HG03558 (cell line): Measurements from ENCODE around the gene OR5K3.
"Not testable (repeated sequence)": the region's sequence is repeated elsewhere in the genome, so short reads cannot be mapped to it uniquely, and the experiment has no call there.

ENCODE experiments used
- ATAC-seq: cut with Tn5 transposase; IDR thresholded peaks from one replicate; pipeline ENCODE4 v1.9.1; 2021; ENCODE audit warnings: moderate number of reproducible peaks; ENCODE audit not compliant: unreplicated experiment; ENCODE audit errors: extremely low read depth

OR5K3 gene, protein sequence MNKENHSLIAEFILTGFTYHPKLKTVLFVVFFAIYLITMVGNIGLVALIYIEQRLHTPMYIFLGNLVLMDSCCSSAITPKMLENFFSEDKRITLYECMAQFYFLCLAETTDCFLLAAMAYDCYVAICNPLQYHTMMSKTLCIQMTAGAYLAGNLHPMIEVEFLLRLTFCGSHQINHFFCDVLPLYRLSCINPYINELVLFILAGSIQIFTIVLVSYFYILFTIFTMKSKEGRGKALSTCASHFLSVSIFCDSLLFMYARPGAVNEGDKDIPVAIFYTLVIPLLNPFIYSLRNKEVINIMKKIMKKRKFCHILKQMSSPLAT

DNA sequence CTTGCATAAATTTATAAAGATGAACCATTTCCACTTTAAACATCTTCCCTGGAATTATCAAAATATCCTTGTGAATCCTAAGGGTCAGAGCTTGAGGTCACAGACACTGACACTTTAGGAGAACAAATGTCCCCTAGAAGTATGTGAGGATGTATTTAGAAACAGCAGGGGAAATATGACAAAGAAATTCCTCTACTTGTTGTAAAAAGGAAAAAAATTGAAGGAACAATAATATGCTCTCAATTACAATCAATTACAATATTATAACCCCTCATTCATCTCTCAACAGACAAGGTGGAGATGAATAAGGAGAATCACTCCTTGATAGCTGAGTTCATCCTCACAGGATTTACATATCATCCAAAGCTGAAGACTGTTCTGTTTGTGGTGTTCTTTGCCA lies at the start of gene OR5K3:
TSS of gene OR5K3 (plus strand) at position 301 of the 400 bp plus-strand sequence. CDS start at position 301, 0 bp downstream.
- ATAC-seq = no peak

DNA sequence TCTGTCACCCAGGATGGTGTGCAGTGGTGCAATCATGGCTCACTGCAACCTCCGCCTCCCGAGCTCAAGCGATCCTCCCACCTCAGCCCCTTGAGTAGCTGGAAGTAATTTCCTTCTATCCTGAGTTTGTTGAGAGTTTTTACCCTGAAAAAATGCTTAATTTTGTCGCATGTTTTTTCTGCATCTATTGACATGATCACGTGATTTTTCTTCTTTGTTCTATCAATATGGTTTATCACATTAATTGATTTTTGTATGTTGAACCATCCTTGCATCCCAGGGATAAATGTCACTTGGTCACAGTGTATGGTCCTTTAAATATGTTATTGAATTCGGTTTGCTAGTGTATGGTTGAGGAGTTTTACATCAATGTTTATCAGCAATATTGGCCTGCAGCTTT lies 48.7 kb upstream of the OR5K3 start:
- no peak for ATAC-seq

DNA sequence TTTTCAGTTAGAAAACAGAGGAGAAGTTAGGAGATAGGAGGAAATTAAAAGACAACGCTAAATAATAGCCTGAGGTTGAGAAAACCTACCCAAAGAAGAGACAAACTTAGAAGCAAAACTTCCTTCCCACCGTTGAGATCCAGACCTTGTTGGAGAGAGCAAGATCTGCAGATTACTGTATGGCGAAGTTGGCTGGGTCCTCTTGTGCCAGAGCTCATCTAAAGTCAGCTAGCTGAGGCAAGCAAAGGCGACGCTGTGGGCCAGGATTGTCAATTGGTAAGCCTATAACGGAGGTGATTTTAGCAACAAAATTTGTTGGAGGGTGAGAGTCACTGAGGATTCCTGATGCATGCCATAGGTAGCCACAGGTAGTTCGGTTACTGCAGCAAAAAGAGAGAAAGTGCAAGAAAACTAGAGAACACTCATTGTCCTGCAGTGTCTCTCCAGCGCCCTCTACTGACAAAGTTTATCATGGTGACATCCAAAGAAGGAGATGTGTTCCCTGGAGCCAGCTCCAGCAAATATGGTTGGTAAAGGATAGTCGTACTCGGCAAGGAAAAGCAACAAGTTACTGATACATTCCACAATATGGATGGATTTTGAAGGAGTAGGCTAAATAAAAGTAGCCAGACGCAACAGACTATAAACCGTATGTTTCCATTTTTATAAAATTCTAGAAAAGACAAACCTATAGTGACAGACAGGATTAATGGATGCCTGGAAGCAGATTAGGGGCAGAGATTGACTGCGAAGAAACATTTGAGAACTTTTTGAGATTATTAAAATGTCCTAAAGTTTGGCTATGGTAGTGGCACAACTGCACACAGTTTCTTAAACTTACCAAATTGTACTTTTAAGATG lies 46.6 kb upstream of the OR5K3 start:
- ATAC-seq = no peak

DNA sequence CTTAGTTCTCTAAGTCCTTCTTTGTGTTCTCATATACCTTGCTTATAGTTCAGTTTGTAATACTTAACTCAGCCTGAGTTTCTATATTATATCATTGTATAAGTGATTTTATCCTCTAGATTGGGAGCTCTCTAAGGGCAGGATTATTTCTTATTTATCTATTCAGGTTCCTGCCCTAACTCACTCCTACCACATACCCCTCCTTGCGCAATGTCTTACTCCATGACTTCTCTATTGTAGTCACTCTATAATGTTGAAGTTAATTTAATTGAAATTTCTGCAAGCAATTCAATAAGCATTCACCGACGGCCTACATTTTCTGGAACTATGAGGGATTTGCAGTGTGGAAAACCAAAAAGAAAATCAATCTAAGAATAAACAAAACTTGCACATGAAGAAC lies 40.4 kb upstream of the OR5K3 start:
- no peak for ATAC-seq

DNA sequence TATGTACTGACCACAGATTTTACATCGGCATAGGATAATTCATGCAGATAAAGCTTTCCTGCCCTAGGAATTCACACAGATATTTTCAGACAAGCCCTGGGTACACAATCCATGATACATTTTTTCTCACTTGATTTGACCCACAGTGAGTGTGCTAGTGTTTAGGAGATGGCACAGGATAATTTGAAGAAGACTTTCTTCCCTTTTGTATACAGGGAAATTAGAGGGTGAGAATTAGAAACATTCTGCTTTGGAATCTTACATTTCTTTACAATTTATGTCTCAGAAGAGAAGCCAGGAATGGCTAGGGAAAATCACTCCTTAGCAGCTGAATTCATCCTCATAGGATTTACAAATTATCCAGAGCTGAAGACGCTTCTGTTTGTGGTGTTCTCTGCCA lies 36.9 kb upstream of the OR5K3 start, which contains the start of gene OR5K4:
TSS of gene OR5K4 (plus strand) at position 301 of the 400 bp plus-strand sequence. CDS start at position 301, 0 bp downstream.
- ATAC-seq = no peak

DNA sequence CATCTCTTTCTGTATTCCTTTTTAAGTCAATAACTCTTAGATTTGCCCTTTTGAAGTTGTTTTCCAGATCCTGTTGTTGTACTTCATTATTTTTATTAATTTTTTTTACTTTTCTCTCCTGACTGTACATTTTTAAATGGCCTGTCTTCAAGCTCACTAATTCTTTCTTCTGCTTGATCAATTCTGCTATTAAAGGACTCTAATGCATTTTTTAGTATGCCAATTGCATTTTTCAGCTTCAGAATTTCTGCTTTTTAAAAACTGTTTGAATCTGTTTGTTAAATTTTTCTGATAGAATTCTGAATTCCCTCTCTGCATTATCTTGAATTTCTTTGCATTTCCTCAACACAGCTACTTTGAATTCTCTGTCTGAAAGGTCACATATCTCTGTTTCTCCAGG lies 31.2 kb upstream of the OR5K3 start:
- no peak for ATAC-seq

DNA sequence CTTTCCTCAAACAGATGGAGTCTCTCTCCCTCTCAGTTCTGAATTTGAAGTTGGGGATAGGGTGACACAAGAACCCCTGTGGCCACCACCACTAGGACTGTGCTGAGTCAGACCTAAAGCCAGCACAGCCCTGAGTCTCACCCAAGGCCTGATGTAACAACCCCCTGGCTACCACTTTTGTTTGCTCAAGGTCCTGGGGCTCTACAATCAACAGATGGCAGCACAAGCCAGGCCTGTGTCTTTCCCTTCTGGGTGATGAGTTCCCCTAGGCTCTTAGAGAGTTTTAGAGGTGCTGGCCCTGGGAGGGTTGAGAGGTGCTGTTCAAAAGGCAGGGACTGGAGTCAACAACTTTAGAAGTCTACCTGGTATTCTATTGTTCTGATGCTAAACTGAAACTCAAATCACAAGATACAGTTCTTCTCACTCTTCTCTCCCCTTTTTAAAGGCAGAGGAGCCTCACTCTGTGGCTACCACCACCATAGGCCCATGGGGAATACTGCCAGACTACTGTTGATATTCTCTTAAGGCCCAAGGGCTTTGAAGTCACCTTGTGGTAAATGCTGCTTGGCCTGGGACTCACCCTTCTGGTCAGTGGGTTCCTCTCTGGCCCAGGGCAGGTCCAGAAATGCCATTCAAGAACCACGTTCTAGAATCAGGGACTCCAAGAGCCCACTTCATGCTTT lies 30.3 kb upstream of the OR5K3 start:
- ATAC-seq = peak; percentile 39

DNA sequence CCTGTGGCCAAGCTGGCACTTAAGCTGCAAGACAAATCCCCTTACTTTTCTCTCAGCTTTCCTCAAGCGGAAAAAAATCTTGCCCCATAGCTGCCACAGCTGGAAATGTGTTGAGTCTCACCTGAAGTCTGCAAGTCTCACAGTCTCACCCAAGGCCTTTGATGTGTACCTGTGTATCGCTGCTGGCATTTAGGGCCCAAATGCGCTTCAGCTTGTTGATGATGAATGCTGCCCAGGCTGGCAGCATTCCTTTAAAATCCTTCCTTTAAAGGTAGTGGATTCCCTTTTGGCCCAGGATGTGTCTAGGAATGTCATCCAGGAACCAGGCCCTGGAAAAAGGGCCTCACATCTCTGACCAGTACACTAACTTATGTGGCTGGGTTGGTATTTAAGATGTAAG lies 29.8 kb upstream of the OR5K3 start:
- no peak for ATAC-seq

DNA sequence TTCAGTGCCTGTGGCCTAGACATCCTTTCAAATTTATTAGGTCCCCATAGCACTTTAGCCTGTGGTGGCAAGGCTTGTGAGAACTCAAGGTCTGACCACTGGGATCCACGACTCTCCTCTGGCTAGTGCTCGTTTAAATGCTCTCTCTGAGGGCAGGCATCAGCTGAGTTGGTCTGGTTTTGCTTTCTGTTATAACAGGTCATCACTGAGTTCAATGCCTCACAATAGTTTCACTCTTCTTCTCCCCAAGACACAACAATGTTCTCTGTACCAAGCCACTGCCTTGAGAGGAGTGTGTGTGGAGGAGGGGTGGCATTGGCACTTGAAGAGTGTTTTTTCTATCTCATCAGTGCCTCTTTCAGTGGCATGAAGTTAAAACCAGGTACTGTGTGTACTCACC lies 29.2 kb upstream of the OR5K3 start:
- no peak for ATAC-seq

DNA sequence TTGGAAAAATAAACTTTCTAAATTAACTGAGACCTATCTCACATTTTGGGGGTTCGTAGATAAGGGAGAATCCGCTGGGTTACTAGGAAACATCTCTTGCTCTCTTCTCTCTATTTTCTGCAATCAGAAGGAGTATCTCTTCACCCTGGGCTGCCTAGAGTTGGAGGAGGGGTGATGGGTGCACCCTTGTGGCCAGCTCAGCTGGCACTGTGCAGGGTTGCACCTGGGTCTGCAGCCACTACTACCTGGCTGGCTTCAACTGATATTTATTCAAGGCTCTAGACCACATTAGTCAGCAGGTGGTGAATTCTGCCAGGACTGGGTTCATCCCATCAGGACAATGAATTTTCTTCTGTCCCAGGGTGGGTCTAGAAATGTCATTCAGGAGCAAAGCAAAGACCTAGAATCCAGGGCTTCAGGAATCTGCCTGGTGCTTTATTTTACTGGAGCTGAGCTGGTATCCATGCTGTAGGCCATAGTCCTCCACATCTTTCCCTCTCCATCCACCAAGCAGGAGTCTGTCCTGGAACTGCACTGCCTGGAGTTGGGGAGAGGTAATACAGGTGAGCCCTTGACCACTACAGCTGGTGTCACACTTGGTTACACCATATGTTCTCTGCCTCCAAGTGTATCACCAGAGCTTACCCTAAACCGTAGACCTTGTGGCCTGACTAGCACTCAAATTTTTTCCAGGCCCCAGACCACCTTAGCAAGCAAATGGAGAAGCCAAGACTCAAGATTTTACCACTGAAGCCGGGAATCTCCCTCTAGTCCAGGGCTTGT lies 22.8 kb upstream of the OR5K3 start:
- ATAC-seq = no peak

DNA sequence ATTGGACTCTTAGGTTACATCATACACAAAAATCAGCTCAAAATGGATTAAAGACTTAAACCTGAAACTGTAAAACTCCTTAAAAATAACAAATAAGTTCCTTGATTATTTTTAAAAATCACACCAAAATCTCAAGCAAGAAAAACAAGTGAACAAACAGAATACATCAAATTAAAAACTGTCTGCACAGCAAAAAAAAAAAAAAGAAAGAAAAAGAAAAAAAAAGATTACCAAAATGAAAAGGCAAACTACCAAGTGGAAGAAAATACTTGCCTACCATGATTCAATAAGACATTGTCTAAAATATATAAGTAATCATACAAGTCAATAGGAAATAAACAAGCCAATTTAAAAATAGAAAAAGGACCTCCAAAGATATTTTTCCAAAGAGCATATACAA lies 19.3 kb upstream of the OR5K3 start:
- no peak for ATAC-seq

DNA sequence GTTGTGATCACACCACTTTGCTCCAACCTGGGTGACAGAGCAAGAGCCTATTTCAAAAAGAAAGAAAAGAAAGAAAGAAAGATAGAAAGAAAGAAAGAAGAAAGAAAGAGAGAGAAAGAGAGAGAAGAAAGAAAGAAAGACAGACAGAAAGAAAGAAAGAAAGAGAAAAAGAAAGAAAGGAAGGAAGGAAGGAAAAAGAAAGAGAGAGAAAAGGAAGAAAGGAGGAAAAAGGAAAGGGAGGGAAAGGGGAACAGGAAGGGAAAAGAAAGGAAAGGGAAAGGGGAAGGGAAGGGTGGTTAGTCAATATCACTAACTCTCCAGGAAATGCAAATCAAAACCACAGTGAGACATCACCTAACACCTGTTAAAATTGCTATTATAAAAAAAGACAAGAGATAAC lies 18.6 kb upstream of the OR5K3 start:
- no peak for ATAC-seq

DNA sequence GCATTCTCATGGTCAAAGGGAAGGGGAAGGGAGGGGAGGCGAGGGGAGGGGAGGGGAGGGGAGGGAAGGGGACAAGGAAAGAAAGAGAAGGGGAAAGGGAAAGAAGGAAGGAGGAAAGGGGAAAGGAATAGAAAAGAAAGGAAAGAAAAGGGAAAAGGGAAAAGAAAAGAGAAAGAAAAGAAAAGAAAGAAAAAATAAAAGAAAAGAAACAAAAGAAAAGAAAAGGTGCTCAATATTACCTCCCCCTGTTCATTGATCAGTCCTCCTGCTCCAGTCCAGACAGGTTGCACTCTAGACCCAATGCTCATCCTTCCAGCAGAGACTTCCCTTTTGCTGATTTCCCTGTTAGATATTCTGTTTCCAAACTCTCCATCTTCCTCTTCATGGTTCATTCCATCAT lies 18.0 kb upstream of the OR5K3 start:
- no peak for ATAC-seq

DNA sequence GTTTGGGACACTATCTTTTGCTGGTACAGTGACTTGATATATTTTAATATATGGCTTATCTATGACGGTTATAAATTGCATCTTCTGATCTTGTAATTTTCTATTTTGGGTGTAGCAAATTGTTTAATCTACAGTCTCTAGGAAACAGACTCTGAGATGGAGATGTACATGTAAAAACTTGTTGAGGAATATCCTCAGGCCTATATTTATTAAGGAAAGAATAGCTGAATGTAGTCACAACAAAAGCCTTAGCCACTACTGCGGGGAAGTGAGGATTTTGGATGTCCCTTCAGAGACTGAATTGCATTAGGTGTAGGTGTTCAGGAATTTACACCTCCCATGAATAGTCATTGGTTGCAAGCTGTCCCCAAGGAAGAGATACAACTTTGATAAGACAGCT lies 13.8 kb upstream of the OR5K3 start:
- ATAC-seq = no peak

DNA sequence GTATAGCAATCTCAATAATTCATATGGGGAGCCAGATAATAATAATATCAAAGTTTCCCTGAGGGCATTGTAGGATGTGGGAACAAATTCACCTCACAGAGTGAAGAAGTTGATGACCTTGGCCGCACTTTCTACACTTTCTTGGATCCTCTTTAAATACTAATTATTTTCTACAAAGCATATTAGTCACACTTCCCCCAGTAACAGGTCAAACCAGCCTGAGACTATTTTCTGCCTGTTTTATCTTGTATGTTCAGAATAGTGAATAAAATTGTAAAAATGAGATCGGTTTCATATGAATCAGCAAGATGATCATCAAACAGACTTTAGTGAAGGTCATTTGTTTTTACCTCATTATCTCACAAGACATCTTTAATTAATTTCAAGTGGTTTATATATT lies 2.3 kb upstream of the OR5K3 start:
- ATAC-seq = no peak

DNA sequence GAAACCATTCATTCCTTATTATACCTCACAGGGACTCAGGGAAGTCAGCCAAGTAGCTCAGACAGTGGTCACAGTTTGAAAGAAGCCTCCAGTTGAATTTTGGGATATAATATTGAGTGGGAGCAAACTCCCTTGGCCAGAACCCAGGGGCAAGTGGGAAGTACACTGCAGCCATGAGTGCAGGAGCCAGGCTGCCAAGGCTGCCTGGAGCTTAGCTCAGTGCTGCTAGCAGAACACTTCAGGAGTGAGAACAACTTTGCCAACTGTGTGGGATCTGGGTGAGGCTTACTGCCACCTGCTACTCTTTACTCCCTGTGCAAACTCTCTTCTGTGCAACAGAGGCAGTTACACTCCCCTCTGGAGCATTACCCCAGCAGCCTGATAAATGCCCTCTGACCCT lies 4.6 kb downstream of the OR5K3 start:
- ATAC-seq = no peak

DNA sequence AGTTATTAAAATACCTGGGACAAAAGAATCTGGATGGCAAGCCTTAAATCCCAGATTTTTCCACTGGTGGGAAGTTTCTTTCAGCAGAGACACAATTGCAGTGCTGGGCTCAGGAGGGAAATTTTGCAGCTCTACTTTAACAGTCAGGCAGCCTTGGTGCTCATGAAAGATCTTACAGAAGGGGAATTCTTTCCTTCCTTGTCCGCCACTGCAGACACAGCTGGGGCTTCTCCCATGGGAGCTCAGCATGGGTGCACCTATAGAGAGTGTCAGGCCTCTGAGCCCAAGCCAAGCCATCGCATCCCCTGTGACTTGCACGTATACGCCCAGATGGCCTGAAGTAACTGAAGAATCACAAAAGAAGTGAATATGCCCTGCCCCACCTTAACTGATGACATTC lies 6.0 kb downstream of the OR5K3 start:
- ATAC-seq = not testable (repeated sequence)

DNA sequence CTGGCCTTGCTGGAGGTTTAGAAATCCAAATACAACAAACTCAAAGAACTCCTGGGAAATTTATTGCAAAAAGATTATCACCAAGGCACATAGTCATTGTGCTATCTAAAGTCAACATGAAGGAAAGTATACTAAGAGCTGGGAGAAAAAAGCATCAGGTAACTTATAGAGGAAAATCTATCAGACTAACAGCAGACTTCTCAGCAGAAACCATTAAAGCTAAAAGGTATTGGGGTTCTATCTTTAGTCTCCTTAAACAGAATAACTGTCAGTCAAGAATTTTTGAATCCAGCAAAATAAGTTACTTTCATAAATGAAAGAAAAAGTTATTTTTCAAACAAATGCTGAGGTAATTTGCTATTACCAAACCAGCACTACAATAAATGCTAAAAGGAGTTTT lies 8.0 kb downstream of the OR5K3 start:
- ATAC-seq = no peak

DNA sequence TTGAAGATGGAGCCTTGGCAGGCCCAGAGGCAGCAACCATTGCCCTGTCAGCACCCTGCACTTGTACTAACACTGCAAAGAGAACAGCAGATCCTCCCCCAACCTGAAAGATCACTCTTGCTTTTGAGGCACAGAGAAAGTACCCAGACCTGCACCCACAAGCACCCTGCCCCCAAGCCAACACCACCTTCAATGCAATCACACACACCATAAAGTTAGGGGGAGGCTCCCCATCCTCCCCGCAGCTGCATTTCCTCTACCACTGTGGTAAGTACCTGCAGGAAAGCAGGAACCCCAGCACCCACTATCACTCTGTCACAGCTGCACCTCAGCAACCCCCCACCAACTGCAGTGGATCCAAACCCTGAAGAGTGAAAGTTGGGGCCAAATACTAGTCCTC lies 12.0 kb downstream of the OR5K3 start:
- ATAC-seq = no peak

DNA sequence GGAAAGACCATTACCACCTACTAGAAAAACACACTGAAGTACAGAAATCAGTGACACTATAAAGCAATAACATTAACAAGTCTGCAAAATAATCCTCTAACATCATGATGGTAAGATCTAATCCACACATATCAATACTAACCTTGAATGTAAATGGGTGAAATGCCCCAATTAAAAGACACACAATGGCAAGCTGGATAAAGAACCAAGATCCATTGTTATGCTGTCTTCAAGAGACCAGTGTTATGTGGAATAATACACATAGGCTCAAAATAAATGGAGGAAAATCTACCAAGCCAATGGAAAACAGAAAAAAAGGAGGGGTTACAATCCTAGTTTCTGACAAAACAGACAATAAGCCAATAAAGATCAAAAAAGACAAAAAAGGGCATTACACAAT lies 13.5 kb downstream of the OR5K3 start:
- no peak for ATAC-seq
